Nephron (organoid): ENCODE data around the gene CLEC18B.
"Not testable (repeated sequence)": the region's sequence is repeated elsewhere in the genome, so short reads cannot be mapped to it uniquely, and the experiment has no call there.

Experiments
- H3K27ac Mint-ChIP-seq, 3 experiments: 2 replicates each; pipeline ENCODE4 v1.8.0; 2020; ENCODE audit warnings: mixed read lengths in 3 of 3, mild to moderate bottlenecking in 2 of 3, moderate library complexity in 1 of 3
- H3K27me3 Mint-ChIP-seq: 2 replicates; pipeline ENCODE4 v1.8.0; 2021; ENCODE audit warnings: low read depth, mild to moderate bottlenecking, moderate library complexity, mixed read lengths
- H3K36me3 Mint-ChIP-seq: 2 replicates; pipeline ENCODE4 v1.8.0; 2020; ENCODE audit warnings: low read depth, mixed read lengths
- H3K4me1 Mint-ChIP-seq: 2 replicates; pipeline ENCODE4 v1.8.0; 2020; ENCODE audit warnings: mixed read lengths
- H3K4me3 Mint-ChIP-seq, 3 experiments: 2 replicates each; pipeline ENCODE4 v1.8.0; 2020; ENCODE audit warnings: mild to moderate bottlenecking in 3 of 3, mixed read lengths in 3 of 3, moderate library complexity in 2 of 3
- H3K9me3 Mint-ChIP-seq: 2 replicates; pipeline ENCODE4 v1.8.0; 2020; ENCODE audit warnings: mixed read lengths
- CTCF ChIP-seq, 3 experiments: fragments of 200-600 bp; sonication (generic); IDR thresholded peaks; one replicate each; pipeline ENCODE4 v1.5.0; 2021; ENCODE audit warnings: antibody characterized with exemption in 3 of 3; ENCODE audit not compliant: unreplicated experiment in 3 of 3

The CLEC18B gene

GRCh38 chr16:74448990-74449389, 27.7 kb upstream of the CLEC18B start:
- Mint-ChIP-seq H3K27me3 (no peaks in the 10 kb centered on the region), H3K36me3 (peaks cover 61% of the 10 kb centered on the region), H3K4me1 (no peaks in the 10 kb centered on the region), H3K9me3 (no peaks in the 10 kb centered on the region), H3K27ac (peak overlapping the region in 2 of 3 experiments; percentile 18 to 45), H3K4me3 (no peak overlapping the region)
- no peak for TF ChIP-seq CTCF (IDR thresholded peaks at IDR 0.05; ENCODE audit: unreplicated experiment in 3 of 3)

GRCh38 chr16:74447578-74447977, 26.3 kb upstream of the CLEC18B start:
- Mint-ChIP-seq H3K27me3 (no peaks in the 10 kb centered on the region), H3K4me1 (no peaks in the 10 kb centered on the region), H3K36me3 (peaks cover 55% of the 10 kb centered on the region), H3K27ac (no peak overlapping the region), H3K4me3 (no peak overlapping the region), H3K9me3 (no peaks in the 10 kb centered on the region)
- TF ChIP-seq CTCF (IDR thresholded peaks at IDR 0.05; ENCODE audit: unreplicated experiment in 3 of 3): no peak

- Mint-ChIP-seq H3K27ac (no peak overlapping the region), H3K4me3 (no peak overlapping the region), H3K4me1 (no peaks in the 10 kb centered on the region), H3K36me3 (peaks cover 49% of the 10 kb centered on the region), H3K27me3 (no peaks in the 10 kb centered on the region), H3K9me3 (no peaks in the 10 kb centered on the region)
- TF ChIP-seq CTCF (IDR thresholded peaks at IDR 0.05; ENCODE audit: unreplicated experiment in 3 of 3): no peak
These were observed 25.6 kb upstream of the CLEC18B start for GRCh38 chr16:74446866-74447265.

GRCh38 chr16:74443624-74444346, 22.5 kb upstream of the CLEC18B start:
- H3K27ac Mint-ChIP-seq, H3K4me3 Mint-ChIP-seq, H3K9me3 Mint-ChIP-seq, H3K27me3 Mint-ChIP-seq, H3K4me1 Mint-ChIP-seq: not testable (repeated sequence)
- H3K36me3 Mint-ChIP-seq: peaks cover 46% of the 10 kb centered on the region

- Mint-ChIP-seq H3K4me3 (no peak overlapping the region), H3K27me3 (no peaks in the 10 kb centered on the region), H3K36me3 (peaks cover 48% of the 10 kb centered on the region), H3K27ac (no peak overlapping the region), H3K9me3 (peaks cover 9% of the 10 kb centered on the region), H3K4me1 (no peaks in the 10 kb centered on the region)
- no peak for TF ChIP-seq CTCF (IDR thresholded peaks at IDR 0.05; ENCODE audit: unreplicated experiment in 3 of 3)
These were observed 18.4 kb upstream of the CLEC18B start for GRCh38 chr16:74439685-74440084.

- no peaks in the 10 kb centered on the region for H3K27me3 Mint-ChIP-seq
- H3K27ac Mint-ChIP-seq: peak overlapping the region in 1 of 3 experiments; percentile 15
- peaks cover 48% of the 10 kb centered on the region for H3K36me3 Mint-ChIP-seq
- peaks cover 9% of the 10 kb centered on the region for H3K9me3 Mint-ChIP-seq
- TF ChIP-seq CTCF (IDR thresholded peaks at IDR 0.05; ENCODE audit: unreplicated experiment in 3 of 3): no peak
- H3K4me1 Mint-ChIP-seq: no peaks in the 10 kb centered on the region
- H3K4me3 Mint-ChIP-seq: no peak overlapping the region
These were observed 17.3 kb upstream of the CLEC18B start for GRCh38 chr16:74438492-74438979.
